ENCODE results near the gene LCN15. TPM values are rescaled to one million over a fixed set of nuclear protein-coding genes. Genes with fewer than 3 reads are reported as not detected.

The LCN15 gene
- total and polyA plus RNA-seq, 2 of the 13 experiments (the other 11 are each of a cell fraction or from before 2014, with no cell fraction given), result 1.3 to 53.7 TPM

DNA sequence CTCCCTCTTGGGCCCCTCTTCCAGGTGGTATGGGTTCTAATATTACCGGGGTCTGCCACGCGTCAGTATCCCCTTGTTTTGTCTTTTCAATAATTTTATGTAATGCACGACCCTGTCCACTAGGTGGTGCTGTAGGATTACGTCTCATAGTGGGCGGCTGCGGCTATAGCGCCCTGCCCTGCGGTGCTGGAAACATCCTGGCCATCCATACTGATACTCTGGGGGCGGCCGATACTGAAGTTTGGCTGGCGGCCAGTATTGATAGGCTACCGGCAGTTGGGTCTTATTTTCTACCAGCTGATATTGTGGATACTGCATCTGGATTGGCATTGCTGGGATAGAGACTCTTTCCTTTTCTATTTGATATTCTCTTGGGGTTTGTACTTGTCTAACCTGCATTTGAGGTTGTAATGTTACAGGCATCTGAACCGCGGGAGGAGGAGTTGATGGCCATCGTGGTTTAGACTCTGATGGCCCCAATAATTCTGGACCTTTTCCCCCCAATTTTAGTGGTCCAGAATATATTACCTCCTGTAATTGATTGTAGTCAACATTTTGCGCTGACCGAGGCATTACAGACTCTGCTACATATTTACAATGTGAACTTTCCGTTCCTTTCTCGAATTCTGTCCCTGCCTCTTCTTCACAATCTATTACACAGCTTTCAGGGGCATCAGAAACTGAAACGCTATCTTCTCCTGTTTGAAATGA is 23.5 kb upstream of the LCN15 start (continued):
- TF ChIP-seq, protein P1, sequence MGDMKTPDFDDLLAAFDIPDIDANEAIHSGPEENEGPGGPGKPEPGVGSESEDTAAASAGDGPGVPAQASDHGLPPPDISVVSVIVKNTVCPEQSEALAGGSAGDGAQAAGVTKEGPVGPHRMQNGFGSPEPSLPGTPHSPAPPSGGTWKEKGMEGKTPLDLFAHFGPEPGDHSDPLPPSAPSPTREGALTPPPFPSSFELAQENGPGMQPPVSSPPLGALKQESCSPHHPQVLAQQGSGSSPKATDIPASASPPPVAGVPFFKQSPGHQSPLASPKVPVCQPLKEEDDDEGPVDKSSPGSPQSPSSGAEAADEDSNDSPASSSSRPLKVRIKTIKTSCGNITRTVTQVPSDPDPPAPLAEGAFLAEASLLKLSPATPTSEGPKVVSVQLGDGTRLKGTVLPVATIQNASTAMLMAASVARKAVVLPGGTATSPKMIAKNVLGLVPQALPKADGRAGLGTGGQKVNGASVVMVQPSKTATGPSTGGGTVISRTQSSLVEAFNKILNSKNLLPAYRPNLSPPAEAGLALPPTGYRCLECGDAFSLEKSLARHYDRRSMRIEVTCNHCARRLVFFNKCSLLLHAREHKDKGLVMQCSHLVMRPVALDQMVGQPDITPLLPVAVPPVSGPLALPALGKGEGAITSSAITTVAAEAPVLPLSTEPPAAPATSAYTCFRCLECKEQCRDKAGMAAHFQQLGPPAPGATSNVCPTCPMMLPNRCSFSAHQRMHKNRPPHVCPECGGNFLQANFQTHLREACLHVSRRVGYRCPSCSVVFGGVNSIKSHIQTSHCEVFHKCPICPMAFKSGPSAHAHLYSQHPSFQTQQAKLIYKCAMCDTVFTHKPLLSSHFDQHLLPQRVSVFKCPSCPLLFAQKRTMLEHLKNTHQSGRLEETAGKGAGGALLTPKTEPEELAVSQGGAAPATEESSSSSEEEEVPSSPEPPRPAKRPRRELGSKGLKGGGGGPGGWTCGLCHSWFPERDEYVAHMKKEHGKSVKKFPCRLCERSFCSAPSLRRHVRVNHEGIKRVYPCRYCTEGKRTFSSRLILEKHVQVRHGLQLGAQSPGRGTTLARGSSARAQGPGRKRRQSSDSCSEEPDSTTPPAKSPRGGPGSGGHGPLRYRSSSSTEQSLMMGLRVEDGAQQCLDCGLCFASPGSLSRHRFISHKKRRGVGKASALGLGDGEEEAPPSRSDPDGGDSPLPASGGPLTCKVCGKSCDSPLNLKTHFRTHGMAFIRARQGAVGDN (CRISPR knock-in tag; IDR thresholded peaks at IDR 0.05), result peak; percentile 79
- TF ChIP-seq FOXC1 (CRISPR knock-in tag; IDR thresholded peaks at IDR 0.05; ENCODE audit: borderline replicate concordance) (peak; percentile 47; the same call in 1 of the 2 replicates), IRF2 (CRISPR knock-in tag; IDR thresholded peaks at IDR 0.05) (0 out of 2 replicates have a peak, but pooled peaks have one; percentile 22), HNRNPLL (IDR thresholded peaks at IDR 0.05; ENCODE audit: low read depth, low read length, poor library complexity, severe bottlenecking) (peak; percentile 24), ETV5 (CRISPR knock-in tag; IDR thresholded peaks at IDR 0.05; ENCODE audit: borderline replicate concordance) (peak; percentile 40; the same call in 1 of the 2 replicates), PHF21A (CRISPR knock-in tag; IDR thresholded peaks at IDR 0.05) (peak; percentile 71; the same call in 1 of the 2 replicates), SIN3B (IDR thresholded peaks at IDR 0.05; ENCODE audit: low read length) (0 out of 2 replicates have a peak, but pooled peaks have one; percentile 3), MIXL1 (CRISPR knock-in tag; IDR thresholded peaks at IDR 0.05) (peak; percentile 23; the same call in 1 of the 2 replicates), STAG1 (CRISPR knock-in tag; IDR thresholded peaks at IDR 0.05) (peak; percentile 91), RXRB (CRISPR knock-in tag; IDR thresholded peaks at IDR 0.05; ENCODE audit: borderline replicate concordance) (peak; percentile 31; the same call in 1 of the 2 replicates), SPEN (CRISPR knock-in tag; IDR thresholded peaks at IDR 0.05; ENCODE audit: low read depth) (peak; percentile 66; the same call in 1 of the 2 replicates), THAP11 (CRISPR knock-in tag; IDR thresholded peaks at IDR 0.05) (peak; percentile 33; the same call in 1 of the 2 replicates), SMARCE1 (IDR thresholded peaks at IDR 0.05; ENCODE audit: borderline replicate concordance) (no peak), PHF8 (CRISPR knock-in tag; IDR thresholded peaks at IDR 0.05) (peak; percentile 32; the same call in 1 of the 2 replicates), SP5 (CRISPR knock-in tag; IDR thresholded peaks at IDR 0.05; ENCODE audit: borderline replicate concordance, low read depth) (0 out of 2 replicates have a peak, but pooled peaks have one; percentile 5), ZNF790 (CRISPR knock-in tag; IDR thresholded peaks at IDR 0.05; ENCODE audit: borderline replicate concordance) (no peak), GZF1 (CRISPR knock-in tag; IDR thresholded peaks at IDR 0.05) (0 out of 2 replicates have a peak, but pooled peaks have one; percentile 68), HOXA3 (CRISPR knock-in tag; IDR thresholded peaks at IDR 0.05) (peak; percentile 57; the same call in 1 of the 2 replicates), KDM5B (CRISPR knock-in tag; IDR thresholded peaks at IDR 0.05; ENCODE audit: borderline replicate concordance) (peak; percentile 48; the same call in 1 of the 2 replicates), POLR2G (IDR thresholded peaks at IDR 0.05; ENCODE audit: low read depth, low read length) (peak; percentile 69), ZBTB7A (CRISPR knock-in tag; IDR thresholded peaks at IDR 0.05) (peak; percentile 59; the same call in 1 of the 2 replicates), NFRKB (IDR thresholded peaks at IDR 0.05) (no peak)
- TF ChIP-seq, protein P2, sequence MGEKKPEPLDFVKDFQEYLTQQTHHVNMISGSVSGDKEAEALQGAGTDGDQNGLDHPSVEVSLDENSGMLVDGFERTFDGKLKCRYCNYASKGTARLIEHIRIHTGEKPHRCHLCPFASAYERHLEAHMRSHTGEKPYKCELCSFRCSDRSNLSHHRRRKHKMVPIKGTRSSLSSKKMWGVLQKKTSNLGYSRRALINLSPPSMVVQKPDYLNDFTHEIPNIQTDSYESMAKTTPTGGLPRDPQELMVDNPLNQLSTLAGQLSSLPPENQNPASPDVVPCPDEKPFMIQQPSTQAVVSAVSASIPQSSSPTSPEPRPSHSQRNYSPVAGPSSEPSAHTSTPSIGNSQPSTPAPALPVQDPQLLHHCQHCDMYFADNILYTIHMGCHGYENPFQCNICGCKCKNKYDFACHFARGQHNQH (CRISPR knock-in tag; IDR thresholded peaks at IDR 0.05), result peak; percentile 27; the same call in 1 of the 2 replicates
- TF ChIP-seq, protein P3, sequence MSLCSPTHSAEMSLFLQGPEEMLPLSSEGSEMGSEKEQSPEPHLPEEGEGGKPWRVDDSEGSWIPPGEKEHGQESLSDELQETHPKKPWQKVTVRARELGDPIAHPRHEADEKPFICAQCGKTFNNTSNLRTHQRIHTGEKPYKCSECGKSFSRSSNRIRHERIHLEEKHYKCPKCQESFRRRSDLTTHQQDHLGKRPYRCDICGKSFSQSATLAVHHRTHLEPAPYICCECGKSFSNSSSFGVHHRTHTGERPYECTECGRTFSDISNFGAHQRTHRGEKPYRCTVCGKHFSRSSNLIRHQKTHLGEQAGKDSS (CRISPR knock-in tag; IDR thresholded peaks at IDR 0.05; ENCODE audit: borderline replicate concordance, low read depth), result no peak
